HUDEP-2 (cell line): Measurements from ENCODE around the gene NID1.
"Not testable (repeated sequence)": the region's sequence is repeated elsewhere in the genome, so short reads cannot be mapped to it uniquely, and the experiment has no call there.

Experiments used
- DNase-seq, 76 experiments: peaks; one replicate each; lab custom pipeline; 2025; ENCODE audit not compliant: unreplicated experiment in 76 of 76; lab: John Stamatoyannopoulos, UW

NID1 gene

GRCh38 chr1:235941876-235942624, 122.8 kb downstream of the NID1 start:
- no peak for DNase-seq

GRCh38 chr1:235940285-235940684, 124.6 kb downstream of the NID1 start:
- DNase-seq = no peak

DNA sequence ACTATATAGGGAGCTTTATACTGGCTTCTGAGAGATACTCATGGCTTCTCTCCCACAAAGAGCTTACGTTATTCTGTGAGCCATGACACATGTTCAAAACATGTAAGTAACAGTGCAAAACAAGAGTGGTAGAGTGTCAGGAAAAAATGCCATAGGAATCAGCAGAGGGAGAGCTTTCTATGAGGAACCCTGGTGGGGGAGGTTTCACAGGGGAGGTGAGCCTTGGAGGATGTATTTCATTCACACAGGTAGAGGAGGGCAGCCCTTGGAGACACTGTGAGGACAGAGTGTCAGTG, 125.5 kb downstream of the NID1 start:
- no peak for DNase-seq

DNA sequence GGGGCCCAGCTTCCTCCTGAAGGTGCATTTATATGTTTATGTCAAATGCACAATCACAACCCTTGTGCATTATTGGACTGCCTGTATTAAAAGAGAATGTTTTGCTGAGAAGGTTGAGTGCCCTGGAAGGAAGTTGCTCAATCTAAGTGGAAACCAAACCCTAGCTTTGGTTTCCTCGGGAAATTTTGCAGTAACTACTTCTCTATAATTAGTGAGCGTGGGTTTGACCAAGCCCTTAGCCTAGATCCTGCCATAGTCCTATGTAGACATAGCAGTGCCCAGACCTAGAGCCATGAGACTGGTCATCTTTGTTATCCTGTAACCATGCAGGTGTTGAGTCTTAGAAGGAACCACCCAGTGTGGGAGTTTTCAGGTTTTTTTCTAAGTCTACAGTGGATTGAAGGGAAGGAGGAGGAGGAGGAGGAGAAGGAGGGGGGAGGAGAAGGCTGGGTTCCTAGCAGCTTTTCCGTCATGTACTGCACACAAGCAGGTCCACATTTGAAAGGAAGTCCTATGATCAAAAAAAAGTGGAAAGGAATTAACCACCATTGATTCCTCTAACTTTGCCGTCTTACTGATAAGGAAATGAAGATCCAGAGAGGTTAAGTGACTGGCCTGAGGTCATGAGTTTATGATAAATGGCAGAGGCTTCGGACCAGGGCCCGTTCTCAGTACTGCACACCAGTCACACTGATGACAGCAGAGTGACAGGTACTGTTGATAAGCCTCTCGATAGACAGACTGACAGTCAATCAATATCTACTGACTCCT, 126.0 kb downstream of the NID1 start:
- no peak for DNase-seq

DNA sequence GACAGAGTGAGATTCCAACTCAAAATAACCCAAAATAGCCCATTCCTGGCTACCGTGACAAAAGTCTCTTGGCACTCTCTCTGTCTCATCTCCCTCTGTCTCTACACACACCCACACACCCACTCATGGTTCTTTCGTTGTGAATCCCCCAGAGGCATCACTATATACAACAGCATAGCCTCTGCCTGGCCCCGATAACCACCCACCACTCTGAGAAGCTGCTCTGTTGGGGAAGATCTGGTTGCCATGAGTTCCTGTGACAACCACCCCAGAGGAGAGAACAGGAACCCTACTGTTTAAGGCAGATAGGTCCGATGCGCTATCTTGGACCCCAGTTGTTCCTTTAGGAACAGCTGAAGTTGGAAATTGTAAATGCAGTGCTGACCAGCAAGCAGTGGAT, 127.8 kb downstream of the NID1 start:
- peak in 3 of 76 experiments; percentile 10 to 39 (median 34) for DNase-seq

DNA sequence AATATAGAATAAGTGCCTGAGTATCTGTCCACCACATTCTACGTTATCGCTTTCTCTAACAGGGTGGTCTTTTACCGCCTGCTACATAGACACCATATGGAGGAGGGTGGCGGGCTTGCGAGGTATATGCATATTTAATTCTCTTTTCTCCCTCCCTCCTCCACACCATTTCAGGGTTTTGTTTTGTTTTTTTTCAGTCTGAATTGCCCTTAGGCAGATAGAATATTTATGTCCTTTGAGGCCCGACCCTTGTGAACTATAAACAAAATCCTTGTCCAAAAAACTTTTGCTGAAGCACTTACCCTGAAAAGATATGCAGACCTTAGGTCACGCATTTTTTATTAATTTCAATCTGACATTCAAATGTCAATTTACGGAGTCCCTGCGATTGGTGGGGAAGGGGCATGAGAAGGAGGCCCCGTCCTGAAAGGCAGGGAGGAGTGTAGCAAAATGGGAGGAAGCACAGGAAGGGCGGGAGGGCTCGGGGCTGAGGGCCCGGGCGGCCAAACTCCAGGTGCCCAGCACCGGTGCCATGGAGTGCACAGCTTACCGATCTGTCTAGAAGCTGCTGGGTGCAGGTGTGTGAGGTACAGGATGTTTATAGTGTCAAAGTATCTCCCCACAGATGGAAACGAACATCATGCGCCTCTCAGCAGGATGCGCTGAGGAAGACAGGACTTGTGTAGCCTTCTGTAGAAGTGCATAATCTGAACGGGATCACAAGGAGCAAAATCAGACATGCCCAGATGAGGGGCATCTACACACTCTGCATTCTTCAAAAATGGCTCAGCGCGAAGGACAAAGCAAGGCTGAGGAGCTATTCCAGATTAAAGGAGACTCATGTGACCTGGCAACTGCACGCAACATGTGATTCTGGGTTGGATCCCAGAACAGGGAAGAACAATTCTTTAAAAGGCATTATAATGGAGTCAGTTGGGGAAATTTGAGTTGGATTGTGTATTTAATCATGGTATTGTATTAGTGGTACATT, 129.4 kb downstream of the NID1 start:
- DNase-seq = no peak

GRCh38 chr1:235933766-235934116, 131.1 kb downstream of the NID1 start:
- DNase-seq = no peak

DNA sequence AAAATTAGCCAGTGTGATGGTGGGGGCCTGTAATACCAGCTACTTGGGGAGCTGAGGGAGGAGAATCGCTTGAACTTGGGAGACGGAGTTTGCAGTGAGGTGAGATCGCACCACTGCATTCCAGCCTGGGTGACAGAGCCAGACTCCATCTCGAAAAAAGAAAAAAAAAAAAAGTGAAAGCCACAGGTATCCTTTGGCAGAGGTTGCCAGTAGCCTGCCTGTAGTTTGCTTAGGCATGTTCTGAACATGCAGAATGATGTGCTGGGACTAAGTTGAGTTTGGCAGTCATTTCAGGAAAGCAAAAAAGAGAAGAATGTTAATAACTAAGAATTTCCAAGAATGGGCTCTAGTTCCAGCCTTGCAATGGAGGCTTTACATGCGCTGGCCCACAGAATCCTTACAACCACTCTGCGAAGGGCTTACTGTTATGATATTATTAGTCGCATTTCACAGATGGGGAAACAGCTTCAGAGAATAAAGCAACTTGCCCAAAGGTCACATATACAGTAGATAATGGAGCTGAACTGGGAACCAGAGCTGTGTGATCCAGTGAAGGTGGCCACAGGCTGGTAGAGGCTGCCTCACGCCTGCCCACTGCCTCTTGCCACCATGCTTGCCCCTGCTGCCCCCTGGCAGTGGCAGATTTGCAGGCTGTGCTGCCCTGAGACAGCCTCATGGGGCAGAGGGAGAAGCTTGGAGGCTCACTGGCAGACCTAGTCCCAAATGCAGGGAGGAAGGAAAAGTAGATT, 131.7 kb downstream of the NID1 start:
- no peak for DNase-seq

DNA sequence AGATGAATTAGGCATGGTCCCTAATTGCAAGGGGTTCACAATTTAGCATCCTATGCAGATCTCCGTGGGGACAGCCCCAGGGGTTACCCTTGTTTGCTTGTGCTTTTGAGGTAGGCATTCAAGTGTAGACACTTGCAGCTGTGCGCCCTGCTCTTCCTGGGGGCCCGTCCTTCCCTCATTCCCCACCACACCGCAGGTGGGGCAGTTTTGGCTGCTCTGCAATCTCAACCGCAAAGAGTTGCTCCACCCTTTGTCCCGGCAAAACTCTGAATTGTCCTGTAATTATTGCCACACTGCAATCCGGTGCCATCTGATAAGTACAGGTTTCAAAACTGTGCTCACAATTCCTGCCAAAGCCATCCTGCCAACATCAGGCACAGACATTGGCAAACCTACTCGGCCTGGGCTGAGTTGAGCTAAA, 132.8 kb downstream of the NID1 start:
- DNase-seq = no peak

- no peak for DNase-seq
Measured at GRCh38 chr1:235931171-235931738, 133.6 kb downstream of the NID1 start.

DNA sequence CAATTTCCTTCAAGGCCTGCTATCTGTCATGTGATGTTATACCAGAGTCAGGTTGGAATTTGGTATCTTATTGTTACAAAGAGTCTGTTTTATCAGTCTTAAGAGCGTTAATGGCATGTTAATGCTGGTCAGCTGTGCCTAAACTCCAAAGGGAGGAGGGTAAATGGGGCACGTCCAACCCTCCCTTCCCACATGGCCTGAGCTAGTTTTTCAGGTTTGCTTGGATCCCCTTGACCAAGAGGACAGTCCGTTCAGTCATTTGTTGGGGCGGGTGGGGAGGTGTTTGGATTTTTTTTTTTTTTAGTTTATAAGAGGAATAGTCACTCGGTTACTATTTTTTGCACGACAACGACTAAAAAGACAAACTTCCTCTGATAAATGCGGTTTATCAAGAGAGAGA, 134.3 kb downstream of the NID1 start:
- no peak for DNase-seq

GRCh38 chr1:235929216-235929615, 135.7 kb downstream of the NID1 start:
- DNase-seq = no peak

- DNase-seq = no peak
Measured at GRCh38 chr1:235928197-235928596, 136.7 kb downstream of the NID1 start.

DNA sequence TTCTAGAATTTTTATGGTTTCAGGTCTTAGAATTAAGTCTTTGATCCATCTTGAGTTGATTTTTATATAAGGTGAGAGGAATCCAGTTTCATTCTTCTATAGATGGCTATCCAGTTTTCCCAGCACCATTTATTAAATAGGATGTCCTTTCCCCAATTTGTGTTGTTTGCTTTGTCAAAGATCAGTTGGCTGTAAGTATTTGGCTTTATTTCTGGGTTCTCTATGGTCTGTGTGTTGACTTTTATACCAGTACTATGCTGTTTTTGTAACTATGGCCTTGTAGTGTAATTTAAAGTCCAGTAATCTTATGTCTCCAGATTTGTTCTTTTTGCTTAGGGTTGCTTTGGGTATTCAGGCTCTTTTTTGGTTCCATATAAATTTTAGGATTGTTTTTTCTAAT, 137.3 kb downstream of the NID1 start:
- not testable (repeated sequence) for DNase-seq
